IPS-18a (cell line): ENCODE results near the gene SLC25A44.
A peak's percentile ranks its signal among the peaks of the same experiment; 100 is the strongest.
"Not testable (repeated sequence)": the region's sequence is repeated elsewhere in the genome, so short reads cannot be mapped to it uniquely, and the experiment has no call there.

Experiments
- H3K27ac ChIP-seq: one replicate; pipeline ENCODE4 v1.5.1; 2013; ENCODE audit warnings: low read length
- H3K27me3 ChIP-seq: one replicate; pipeline ENCODE4 v1.6.1; 2013; ENCODE audit warnings: mild to moderate bottlenecking, low read length; ENCODE audit not compliant: control insufficient read depth, insufficient read depth
- H3K36me3 ChIP-seq: one replicate; pipeline ENCODE4 v1.6.1; 2013; ENCODE audit warnings: low read depth, low read length; ENCODE audit not compliant: control insufficient read depth
- H3K4me1 ChIP-seq: one replicate; pipeline ENCODE4 v1.6.1; 2013; ENCODE audit warnings: low read depth, low read length; ENCODE audit not compliant: control insufficient read depth
- H3K4me3 ChIP-seq: one replicate; pipeline ENCODE4 v1.5.1; 2013; ENCODE audit warnings: low read length
- H3K9ac ChIP-seq: one replicate; pipeline ENCODE4 v1.6.1; 2013; ENCODE audit warnings: mild to moderate bottlenecking, low read length, moderate library complexity
- H3K9me3 ChIP-seq: one replicate; pipeline ENCODE4 v1.6.1; 2013; ENCODE audit warnings: low read depth, low read length; ENCODE audit not compliant: control insufficient read depth

The SLC25A44 gene

GRCh38 chr1:156214024-156214748, 20.3 kb downstream of the SLC25A44 start:
- Histone ChIP-seq H3K27me3 (no peaks in the 10 kb centered on the region), H3K27ac (no peak overlapping the region), H3K36me3 (peaks cover 15% of the 10 kb centered on the region), H3K4me3 (peak overlapping the region; percentile 85), H3K4me1 (peaks cover 7% of the 10 kb centered on the region), H3K9ac (peak overlapping the region; percentile 97), H3K9me3 (no peaks in the 10 kb centered on the region)

GRCh38 chr1:156216361-156217086, 22.6 kb downstream of the SLC25A44 start:
- H3K9me3 ChIP-seq, H3K4me3 ChIP-seq, H3K9ac ChIP-seq, H3K27me3 ChIP-seq, H3K27ac ChIP-seq, H3K4me1 ChIP-seq: not testable (repeated sequence)
- peaks cover 12% of the 10 kb centered on the region for H3K36me3 ChIP-seq

- Histone ChIP-seq H3K27ac (no peak overlapping the region), H3K36me3 (peaks cover 22% of the 10 kb centered on the region), H3K4me1 (no peaks in the 10 kb centered on the region), H3K9ac (no peak overlapping the region), H3K27me3 (no peaks in the 10 kb centered on the region), H3K4me3 (no peak overlapping the region), H3K9me3 (no peaks in the 10 kb centered on the region)
Observed at GRCh38 chr1:156217871-156218270, 24.0 kb downstream of the SLC25A44 start.

GRCh38 chr1:156220226-156220625, 26.3 kb downstream of the SLC25A44 start:
- no peaks in the 10 kb centered on the region for H3K4me1 ChIP-seq
- no peak overlapping the region for H3K4me3 ChIP-seq
- no peak overlapping the region for H3K27ac ChIP-seq
- no peak overlapping the region for H3K9ac ChIP-seq
- H3K27me3 ChIP-seq: no peaks in the 10 kb centered on the region
- H3K9me3 ChIP-seq: no peaks in the 10 kb centered on the region
- H3K36me3 ChIP-seq: peaks cover 27% of the 10 kb centered on the region

GRCh38 chr1:156221986-156222692, 28.2 kb downstream of the SLC25A44 start:
- H3K27me3 ChIP-seq: no peaks in the 10 kb centered on the region
- peaks cover 37% of the 10 kb centered on the region for H3K36me3 ChIP-seq
- H3K9ac ChIP-seq: no peak overlapping the region
- no peak overlapping the region for H3K4me3 ChIP-seq
- no peak overlapping the region for H3K27ac ChIP-seq
- no peaks in the 10 kb centered on the region for H3K9me3 ChIP-seq
- H3K4me1 ChIP-seq: no peaks in the 10 kb centered on the region

- no peak overlapping the region for H3K4me3 ChIP-seq
- H3K9me3 ChIP-seq: no peaks in the 10 kb centered on the region
- H3K9ac ChIP-seq: no peak overlapping the region
- no peaks in the 10 kb centered on the region for H3K4me1 ChIP-seq
- no peaks in the 10 kb centered on the region for H3K27me3 ChIP-seq
- peaks cover 42% of the 10 kb centered on the region for H3K36me3 ChIP-seq
- no peak overlapping the region for H3K27ac ChIP-seq
Observed at GRCh38 chr1:156225677-156226014, 31.7 kb downstream of the SLC25A44 start.

- H3K9me3 ChIP-seq: no peaks in the 10 kb centered on the region
- no peak overlapping the region for H3K27ac ChIP-seq
- H3K27me3 ChIP-seq: no peaks in the 10 kb centered on the region
- no peak overlapping the region for H3K4me3 ChIP-seq
- H3K9ac ChIP-seq: no peak overlapping the region
- H3K36me3 ChIP-seq: peaks cover 38% of the 10 kb centered on the region
- no peaks in the 10 kb centered on the region for H3K4me1 ChIP-seq
Observed at GRCh38 chr1:156226116-156226538, 32.2 kb downstream of the SLC25A44 start.

GRCh38 chr1:156226782-156227181, 32.9 kb downstream of the SLC25A44 start:
- Histone ChIP-seq H3K27me3 (no peaks in the 10 kb centered on the region), H3K4me3 (no peak overlapping the region), H3K36me3 (peaks cover 32% of the 10 kb centered on the region), H3K9ac (no peak overlapping the region), H3K4me1 (no peaks in the 10 kb centered on the region), H3K27ac (no peak overlapping the region), H3K9me3 (no peaks in the 10 kb centered on the region)

GRCh38 chr1:156228501-156228900, 34.6 kb downstream of the SLC25A44 start:
- H3K4me3 ChIP-seq: no peak overlapping the region
- H3K27ac ChIP-seq: no peak overlapping the region
- H3K4me1 ChIP-seq: no peaks in the 10 kb centered on the region
- no peaks in the 10 kb centered on the region for H3K27me3 ChIP-seq
- H3K36me3 ChIP-seq: peaks cover 22% of the 10 kb centered on the region
- H3K9ac ChIP-seq: no peak overlapping the region
- H3K9me3 ChIP-seq: no peaks in the 10 kb centered on the region

- no peaks in the 10 kb centered on the region for H3K9me3 ChIP-seq
- H3K9ac ChIP-seq: no peak overlapping the region
- H3K27me3 ChIP-seq: no peaks in the 10 kb centered on the region
- no peak overlapping the region for H3K4me3 ChIP-seq
- H3K27ac ChIP-seq: no peak overlapping the region
- no peaks in the 10 kb centered on the region for H3K4me1 ChIP-seq
- peaks cover 25% of the 10 kb centered on the region for H3K36me3 ChIP-seq
Observed at GRCh38 chr1:156229809-156230472, 36.0 kb downstream of the SLC25A44 start.

- H3K9ac ChIP-seq: no peak overlapping the region
Observed at GRCh38 chr1:156230473-156230837, 36.6 kb downstream of the SLC25A44 start.

More at GRCh38 chr1:156230473-156230837, 36.6 kb downstream of the SLC25A44 start:
- H3K27ac ChIP-seq: no peak overlapping the region
- H3K36me3 ChIP-seq: peaks cover 25% of the 10 kb centered on the region
- H3K4me1 ChIP-seq: no peaks in the 10 kb centered on the region
- H3K27me3 ChIP-seq: no peaks in the 10 kb centered on the region
- H3K9me3 ChIP-seq: no peaks in the 10 kb centered on the region
- H3K4me3 ChIP-seq: no peak overlapping the region
